Measurements from ENCODE around the gene AQP12A. TPM values are rescaled to one million over a fixed set of nuclear protein-coding genes. Genes with fewer than 3 reads are reported as not detected.

AQP12A gene
- total and polyA plus RNA-seq, 9 of the 15 experiments (the other 6 are each of a cell fraction or from before 2014, with no cell fraction given) = not detected

GRCh38 chr2:240704651-240705050 lies 13.0 kb downstream of the AQP12A start:
- Histone ChIP-seq H3K4me1 (replicated peaks in 1 of 2; ENCODE audit: control insufficient read depth in 2 of 2, insufficient read depth in 2 of 2, low read length in 2 of 2) (no peaks in the 10 kb centered on the region), H3K9ac (ENCODE audit: insufficient read depth in 1 of 2, low read depth in 2 of 2, low read length in 2 of 2) (no peak overlapping the region), H3K9me1 (ENCODE audit: control insufficient read depth, insufficient read depth, low read length) (no peaks in the 10 kb centered on the region), H3K4me3 (no peak overlapping the region), H3K9me3 (replicated peaks; ENCODE audit: control insufficient read depth, insufficient read depth, low read depth, low read length) (no peaks in the 10 kb centered on the region), H3K79me2 (ENCODE audit: control insufficient read depth, insufficient read depth, low read length) (no peaks in the 10 kb centered on the region), H2AFZ (ENCODE audit: low read depth, low read length) (no peak overlapping the region), H3K27ac (ENCODE audit: extremely low read depth, low read depth, low read length) (no peak overlapping the region), H4K20me1 (replicated peaks; ENCODE audit: control insufficient read depth, insufficient read depth, low read length) (no peaks in the 10 kb centered on the region), H3K27me3 (ENCODE audit: control insufficient read depth in 2 of 2, insufficient read depth in 2 of 2, low read length in 2 of 2) (peaks cover 5 to 54% of the 10 kb centered on the region in 2 experiments; a peak in 4 of 5 replicates), H3K36me3 (ENCODE audit: control insufficient read depth, insufficient read depth, low read length) (no peaks in the 10 kb centered on the region), H3K4me2 (ENCODE audit: insufficient read depth, low read length) (no peak overlapping the region)
- DNase-seq (ENCODE audit: extremely low read depth in 1 of 4, low spot score in 3 of 4) = no peak
- intact Hi-C loops (cut with micrococcal nuclease) (loop anchor here (10.0 kb wide), 1 partner anchor 190 kb away; no protein-coding TSS in a partner anchor), in situ Hi-C loops (cut with MboI) (no loop called here)
- TF ChIP-seq NRF1 (conservative IDR thresholded peaks at IDR 0.05 in 1 of 2, IDR thresholded peaks at IDR 0.05 in 1 of 2) = peak; percentile 36 to 47; a peak in 3 of 4 replicates
- no peak for TF ChIP-seq HNRNPH1 (optimal IDR thresholded peaks at IDR 0.05; ENCODE audit: low read depth, low read length)
- no peak for TF ChIP-seq ARNT (IDR thresholded peaks at IDR 0.05)
- no peak for ATAC-seq
- ChIA-PET POLR2A (no interaction called here), CTCF (ENCODE audit: low intra/inter-chr PET ratio) (no interaction called here)
- no TSS peak for BruUV-seq (replicated peaks)
- no peak for FAIRE-seq
- 0% methylated on average over 5 of the region's 19 CpGs for WGBS (ENCODE audit: insufficient coverage, low coverage, missing lambda C conversion rate)

- intact Hi-C loops (cut with micrococcal nuclease) = loop anchor here (10.0 kb wide), 1 partner anchor 190 kb away; no protein-coding TSS in a partner anchor
Measured at GRCh38 chr2:240705204-240705791, 13.6 kb downstream of the AQP12A start.

More at GRCh38 chr2:240705204-240705791, 13.6 kb downstream of the AQP12A start:
- POLR2A ChIA-PET = no interaction called here
- Histone ChIP-seq H3K4me1 (replicated peaks in 1 of 2; ENCODE audit: control insufficient read depth in 2 of 2, insufficient read depth in 2 of 2, low read length in 2 of 2) (no peaks in the 10 kb centered on the region), H3K27me3 (ENCODE audit: control insufficient read depth in 2 of 2, insufficient read depth in 2 of 2, low read length in 2 of 2) (peaks cover 5 to 57% of the 10 kb centered on the region in 2 experiments; a peak in 4 of 5 replicates), H3K9me3 (replicated peaks; ENCODE audit: control insufficient read depth, insufficient read depth, low read depth, low read length) (no peaks in the 10 kb centered on the region), H3K9ac (ENCODE audit: insufficient read depth in 1 of 2, low read depth in 2 of 2, low read length in 2 of 2) (no peak overlapping the region), H4K20me1 (replicated peaks; ENCODE audit: control insufficient read depth, insufficient read depth, low read length) (no peaks in the 10 kb centered on the region), H3K9me1 (ENCODE audit: control insufficient read depth, insufficient read depth, low read length) (no peaks in the 10 kb centered on the region), H3K4me2 (ENCODE audit: insufficient read depth, low read length) (no peak overlapping the region), H3K79me2 (ENCODE audit: control insufficient read depth, insufficient read depth, low read length) (no peaks in the 10 kb centered on the region), H3K4me3 (no peak overlapping the region), H2AFZ (ENCODE audit: low read depth, low read length) (no peak overlapping the region), H3K36me3 (ENCODE audit: control insufficient read depth, insufficient read depth, low read length) (no peaks in the 10 kb centered on the region), H3K27ac (ENCODE audit: extremely low read depth, low read depth, low read length) (no peak overlapping the region)
- in situ Hi-C loops (cut with MboI) = no loop called here
- ATAC-seq = no peak
- 1% methylated on average over 12 of the region's 12 CpGs for WGBS (ENCODE audit: insufficient coverage, low coverage, missing lambda C conversion rate)
- FAIRE-seq = no peak
- no peak for DNase-seq (ENCODE audit: extremely low read depth in 1 of 4, low spot score in 3 of 4)
- BruUV-seq (replicated peaks) = no TSS peak
- TF ChIP-seq, protein P1, sequence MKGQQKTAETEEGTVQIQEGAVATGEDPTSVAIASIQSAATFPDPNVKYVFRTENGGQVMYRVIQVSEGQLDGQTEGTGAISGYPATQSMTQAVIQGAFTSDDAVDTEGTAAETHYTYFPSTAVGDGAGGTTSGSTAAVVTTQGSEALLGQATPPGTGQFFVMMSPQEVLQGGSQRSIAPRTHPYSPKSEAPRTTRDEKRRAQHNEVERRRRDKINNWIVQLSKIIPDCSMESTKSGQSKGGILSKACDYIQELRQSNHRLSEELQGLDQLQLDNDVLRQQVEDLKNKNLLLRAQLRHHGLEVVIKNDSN (CRISPR knock-in tag; IDR thresholded peaks at IDR 0.05) = no peak
- no peak for TF ChIP-seq MYNN (IDR thresholded peaks at IDR 0.05)
- TF ChIP-seq MYNN (CRISPR knock-in tag; IDR thresholded peaks at IDR 0.05) = no peak
- CTCF ChIA-PET (ENCODE audit: low intra/inter-chr PET ratio) = no interaction called here
